GM18873 (cell line): Measurements from ENCODE around the gene CDK2AP2.
"Not testable (repeated sequence)": the region's sequence is repeated elsewhere in the genome, so short reads cannot be mapped to it uniquely, and the experiment has no call there.

Experiments
- ATAC-seq: cut with Tn5 transposase; IDR thresholded peaks from one replicate; pipeline ENCODE4 v1.9.1; 2021; ENCODE audit warnings: mild to moderate bottlenecking, moderate library complexity, moderate number of reproducible peaks; ENCODE audit not compliant: unreplicated experiment, low FRiP score

Gene CDK2AP2

GRCh38 chr11:67468456-67468758, 39.6 kb downstream of the CDK2AP2 start:
- no peak for ATAC-seq

DNA sequence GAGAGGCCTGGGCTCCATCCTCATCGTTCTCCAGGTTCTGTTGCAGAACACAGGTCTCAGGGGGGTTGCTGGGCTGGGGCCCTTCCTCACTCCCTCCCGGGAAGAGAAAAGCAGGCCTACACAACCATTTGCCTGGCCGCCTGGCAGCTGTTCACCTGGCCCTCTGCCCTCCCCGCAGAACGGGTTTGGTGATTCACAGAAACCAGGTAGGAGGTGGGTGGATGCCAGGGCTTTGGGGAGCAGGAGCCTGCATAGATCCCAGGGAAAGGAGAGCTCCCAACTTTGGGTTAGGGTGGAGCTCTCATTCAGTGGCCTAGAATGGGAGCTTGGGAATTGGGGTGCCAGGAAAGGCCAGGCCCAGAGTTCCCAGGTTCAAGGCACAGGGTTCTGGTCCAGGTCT, 39.9 kb downstream of the CDK2AP2 start:
- no peak for ATAC-seq

DNA sequence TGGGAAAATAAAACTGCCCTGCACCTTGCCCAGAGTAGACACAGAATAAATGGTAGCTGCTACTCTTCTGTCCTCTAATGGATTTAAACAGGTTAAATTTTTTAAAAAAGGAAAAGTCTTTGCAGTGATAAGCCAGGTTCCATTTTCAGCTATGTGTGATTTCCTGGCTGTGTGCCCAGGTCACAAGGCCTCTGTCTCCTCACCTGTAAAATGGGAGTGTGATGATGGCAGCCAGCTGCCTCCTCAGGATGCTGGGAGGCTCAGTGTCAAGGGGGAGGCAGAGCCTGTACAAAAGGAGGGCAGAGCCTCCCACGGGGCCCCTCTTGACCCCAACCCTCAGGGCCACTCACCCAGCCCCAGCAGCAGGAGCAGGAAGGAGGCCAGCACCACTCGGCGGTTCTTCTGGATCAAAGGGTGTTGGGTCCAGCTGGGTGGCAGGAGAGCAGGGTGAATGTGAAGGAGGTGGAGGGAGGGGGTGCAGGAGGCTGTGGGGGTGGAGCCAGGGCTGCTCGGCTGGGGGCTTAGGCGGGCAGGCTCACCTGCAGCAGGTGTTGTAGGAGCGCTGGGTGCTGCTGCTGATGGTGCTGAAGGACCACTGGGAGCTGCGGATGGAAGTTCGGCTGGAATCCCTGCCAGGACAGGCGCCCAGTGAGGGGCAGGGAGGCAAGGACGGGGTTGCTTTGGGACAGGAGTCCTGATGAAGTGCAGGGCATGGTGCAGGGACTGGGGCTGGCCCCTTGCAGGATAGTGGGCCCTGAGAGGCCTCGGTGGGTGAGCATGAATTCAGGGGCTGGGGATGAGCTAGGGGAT, 40.8 kb downstream of the CDK2AP2 start:
- no peak for ATAC-seq

- no peak for ATAC-seq
These were observed 41.6 kb downstream of the CDK2AP2 start for GRCh38 chr11:67466367-67466766.

GRCh38 chr11:67465530-67465929, 42.4 kb downstream of the CDK2AP2 start:
- ATAC-seq: not testable (repeated sequence)

DNA sequence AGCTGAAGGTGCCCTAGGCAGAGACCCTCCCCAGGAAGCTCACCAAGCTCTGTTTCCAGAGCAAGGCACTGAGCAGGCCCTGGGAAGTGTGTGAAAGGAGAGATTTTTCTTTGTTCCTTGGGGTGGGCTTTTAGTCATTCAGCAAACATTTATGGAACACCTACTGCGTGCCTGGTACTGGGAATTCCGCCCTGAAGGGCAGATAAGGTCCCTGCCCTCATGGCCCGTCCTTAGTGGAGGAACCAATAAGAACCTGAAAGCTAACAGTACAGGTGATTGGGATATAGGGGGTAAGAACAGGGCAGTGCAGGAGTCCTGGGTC, 42.8 kb downstream of the CDK2AP2 start:
- no peak for ATAC-seq

GRCh38 chr11:67464411-67465188, 43.4 kb downstream of the CDK2AP2 start:
- ATAC-seq: peak; percentile 39

DNA sequence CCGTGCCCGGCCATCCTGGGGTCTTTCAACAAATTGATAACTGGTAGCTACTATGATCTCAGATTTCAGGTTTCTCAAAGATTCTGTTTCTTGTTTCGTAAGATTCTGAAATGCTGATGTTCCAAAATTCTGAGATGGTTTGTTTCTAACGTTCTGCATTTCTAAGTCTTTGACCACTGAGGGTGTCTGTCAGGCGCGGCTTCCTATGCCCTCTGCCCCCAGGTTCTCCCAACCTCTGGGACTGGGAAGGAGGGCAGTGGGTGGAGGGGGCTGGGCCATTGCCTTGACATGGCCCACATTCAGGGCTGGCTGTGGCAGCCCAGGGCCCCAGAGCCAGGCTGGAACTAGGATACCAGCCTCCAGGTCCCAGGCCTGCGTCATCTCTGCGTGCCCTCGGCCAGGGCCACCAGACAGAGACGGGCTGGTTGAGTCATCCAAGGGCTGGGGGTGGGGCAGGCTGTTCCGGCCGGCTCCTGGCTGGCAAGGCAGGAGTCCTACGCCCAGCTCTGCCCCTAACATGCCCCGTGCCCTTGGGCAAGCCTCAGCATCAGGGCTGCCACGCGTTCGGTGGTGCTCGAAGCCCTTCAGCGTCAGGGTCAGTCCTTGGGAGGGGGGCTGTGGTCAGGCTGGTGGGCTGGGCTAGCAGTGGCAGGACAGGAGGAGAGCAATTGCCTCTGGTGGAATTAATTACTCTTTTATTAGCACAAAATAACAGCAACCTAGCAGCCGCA, 44.1 kb downstream of the CDK2AP2 start:
- no peak for ATAC-seq

- ATAC-seq: no peak
These were observed 44.8 kb downstream of the CDK2AP2 start for GRCh38 chr11:67463186-67463585.

GRCh38 chr11:67458266-67458665, 49.7 kb downstream of the CDK2AP2 start:
- no peak for ATAC-seq

DNA sequence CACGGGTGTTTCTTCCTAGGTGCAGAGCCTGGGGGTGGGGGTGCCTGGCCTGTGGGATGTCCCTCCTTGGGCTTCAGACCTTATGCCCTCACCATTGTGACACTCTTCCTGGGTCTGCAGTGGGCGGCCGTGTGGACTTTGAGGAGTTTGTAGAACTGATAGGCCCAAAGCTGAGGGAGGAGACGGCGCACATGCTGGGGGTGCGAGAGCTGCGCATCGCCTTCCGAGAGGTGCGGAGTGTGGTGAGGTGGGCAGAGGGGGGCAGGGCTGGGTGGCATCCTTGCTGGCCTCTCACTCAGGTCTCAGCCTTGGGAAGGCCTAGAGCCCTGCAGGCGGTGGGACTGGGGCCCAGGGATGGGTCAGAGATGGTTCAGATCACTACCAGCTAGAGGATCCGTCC, 50.5 kb downstream of the CDK2AP2 start:
- no peak for ATAC-seq
